NCI-H1092 (cell line): ENCODE data around the gene CKAP2L.

Experiments used
- DNase-seq: peaks from one replicate; lab custom pipeline; 2025; lab: John Stamatoyannopoulos, UW

CKAP2L gene

GRCh38 chr2:112764071-112765044 lies at the start of gene CKAP2L:
TSS of gene CKAP2L (minus strand) at chr2:112764609. CDS start at chr2:112764598, 11 bp downstream.
- peak; percentile 94 for DNase-seq

- DNase-seq = no peak
Measured at GRCh38 chr2:112813280-112813966, 49.0 kb upstream of the CKAP2L start.

GRCh38 chr2:112812318-112813267 lies 48.2 kb upstream of the CKAP2L start:
- DNase-seq = no peak

- DNase-seq = no peak
Measured at GRCh38 chr2:112811841-112812306, 47.5 kb upstream of the CKAP2L start.

- no peak for DNase-seq
Measured at GRCh38 chr2:112811276-112811831, 46.9 kb upstream of the CKAP2L start.

- DNase-seq = no peak
Measured at GRCh38 chr2:112809112-112809511, 44.7 kb upstream of the CKAP2L start.

GRCh38 chr2:112807233-112807807 lies 42.9 kb upstream of the CKAP2L start:
- no peak for DNase-seq

GRCh38 chr2:112805542-112805941 lies 41.1 kb upstream of the CKAP2L start:
- DNase-seq = no peak

GRCh38 chr2:112803691-112804521 lies 39.5 kb upstream of the CKAP2L start:
- DNase-seq = no peak

GRCh38 chr2:112800881-112801583 lies 36.6 kb upstream of the CKAP2L start:
- no peak for DNase-seq

GRCh38 chr2:112798979-112799975 lies 34.9 kb upstream of the CKAP2L start:
- DNase-seq = no peak

- no peak for DNase-seq
Measured at GRCh38 chr2:112796486-112796885, 32.1 kb upstream of the CKAP2L start.

- DNase-seq = no peak
Measured at GRCh38 chr2:112795774-112796173, 31.4 kb upstream of the CKAP2L start.

GRCh38 chr2:112794841-112795240 lies 30.4 kb upstream of the CKAP2L start:
- DNase-seq = no peak

GRCh38 chr2:112794131-112794733 lies 29.8 kb upstream of the CKAP2L start:
- DNase-seq = no peak

- DNase-seq = no peak
Measured at GRCh38 chr2:112793449-112793978, 29.1 kb upstream of the CKAP2L start.

GRCh38 chr2:112792419-112792818 lies 28.0 kb upstream of the CKAP2L start:
- DNase-seq = no peak
